Parathyroid adenoma (tissue), 2 donors: Measurements from ENCODE around the gene RPL29.

Experiments
- H2AFZ ChIP-seq: fragments of 300-600 bp; sonication (generic); one replicate; pipeline ENCODE4 v1.7.0; 2017; ENCODE audit warnings: antibody characterized with exemption, mild to moderate bottlenecking
- H3K27ac ChIP-seq: fragments of 300-600 bp; sonication (generic); one replicate; pipeline ENCODE4 v1.7.0; 2017
- H3K27me3 ChIP-seq: fragments of 300-600 bp; sonication (generic); one replicate; pipeline ENCODE4 v1.7.0; 2017; ENCODE audit warnings: low read length; ENCODE audit not compliant: control insufficient read depth, insufficient read depth
- H3K36me3 ChIP-seq: fragments of 300-600 bp; sonication (generic); one replicate; pipeline ENCODE4 v1.7.0; 2017; ENCODE audit warnings: low read length; ENCODE audit not compliant: control insufficient read depth, insufficient read depth
- H3K4me1 ChIP-seq: fragments of 300-600 bp; sonication (generic); one replicate; pipeline ENCODE4 v1.7.0; 2017; ENCODE audit warnings: control low read depth
- H3K4me2 ChIP-seq: fragments of 300-600 bp; sonication (generic); one replicate; pipeline ENCODE4 v1.7.0; 2017; ENCODE audit warnings: low read length
- H3K4me3 ChIP-seq: fragments of 300-600 bp; sonication (generic); one replicate; pipeline ENCODE4 v1.7.0; 2017; ENCODE audit warnings: low read depth, low read length
- H3K79me2 ChIP-seq: fragments of 300-600 bp; sonication (generic); one replicate; pipeline ENCODE4 v1.7.0; 2017; ENCODE audit warnings: control low read depth
- H3K9ac ChIP-seq: fragments of 300-600 bp; sonication (generic); one replicate; pipeline ENCODE4 v1.7.0; 2017; ENCODE audit warnings: mild to moderate bottlenecking
- H3K9me3 ChIP-seq: fragments of 300-600 bp; sonication (generic); one replicate; pipeline ENCODE4 v1.7.0; 2017; ENCODE audit warnings: low read length; ENCODE audit not compliant: control insufficient read depth
- CTCF ChIP-seq: fragments of 300-600 bp; sonication (generic); IDR thresholded peaks from one replicate; pipeline ENCODE4 v1.7.0; 2017; ENCODE audit warnings: antibody characterized with exemption, mild to moderate bottlenecking
- donor health status: primary hyperparathyroidism.

The RPL29 gene

GRCh38 chr3:52020796-52021195 lies 25.1 kb upstream of the RPL29 start:
- Histone ChIP-seq H3K27ac (no peak overlapping the region), H3K4me3 (no peak overlapping the region), H3K36me3 (no peaks in the 10 kb centered on the region), H3K9me3 (no peaks in the 10 kb centered on the region), H3K27me3 (no peaks in the 10 kb centered on the region), H3K4me1 (no peaks in the 10 kb centered on the region), H3K79me2 (no peaks in the 10 kb centered on the region), H3K9ac (no peak overlapping the region), H3K4me2 (no peak overlapping the region), H2AFZ (no peak overlapping the region)
- no peak for TF ChIP-seq CTCF

- Histone ChIP-seq H3K4me3 (no peak overlapping the region), H3K27me3 (no peaks in the 10 kb centered on the region), H3K9me3 (no peaks in the 10 kb centered on the region), H3K4me2 (no peak overlapping the region), H3K27ac (no peak overlapping the region), H3K79me2 (no peaks in the 10 kb centered on the region), H2AFZ (no peak overlapping the region), H3K36me3 (no peaks in the 10 kb centered on the region), H3K4me1 (no peaks in the 10 kb centered on the region), H3K9ac (no peak overlapping the region)
- TF ChIP-seq CTCF, result no peak
Observed at GRCh38 chr3:52019352-52020080, 23.8 kb upstream of the RPL29 start.

GRCh38 chr3:52018319-52019000 lies 22.8 kb upstream of the RPL29 start:
- H3K27ac ChIP-seq, result no peak overlapping the region
- H3K9me3 ChIP-seq, result no peaks in the 10 kb centered on the region
- no peaks in the 10 kb centered on the region for H3K4me1 ChIP-seq
- H3K79me2 ChIP-seq, result no peaks in the 10 kb centered on the region
- no peak overlapping the region for H2AFZ ChIP-seq
- no peak for TF ChIP-seq CTCF
- H3K4me3 ChIP-seq, result no peak overlapping the region
- H3K36me3 ChIP-seq, result no peaks in the 10 kb centered on the region
- H3K27me3 ChIP-seq, result no peaks in the 10 kb centered on the region
- H3K4me2 ChIP-seq, result no peak overlapping the region
- H3K9ac ChIP-seq, result no peak overlapping the region

- Histone ChIP-seq H3K4me1 (no peaks in the 10 kb centered on the region), H2AFZ (no peak overlapping the region), H3K79me2 (no peaks in the 10 kb centered on the region), H3K9me3 (no peaks in the 10 kb centered on the region), H3K4me2 (no peak overlapping the region), H3K36me3 (no peaks in the 10 kb centered on the region), H3K27me3 (no peaks in the 10 kb centered on the region), H3K4me3 (no peak overlapping the region), H3K27ac (no peak overlapping the region), H3K9ac (no peak overlapping the region)
- TF ChIP-seq CTCF, result no peak
Observed at GRCh38 chr3:52017586-52017985, 21.9 kb upstream of the RPL29 start.
